GM23338 (cell line): Measurements from ENCODE around the gene GSN. TPM values are rescaled to one million over a fixed set of nuclear protein-coding genes. Genes with fewer than 3 reads are reported as not detected.

ENCODE experiments used
- ATAC-seq: fragments of 200-7000 bp; cut with Tn5 transposase; 3 replicates; pipeline ENCODE4 v1.9.1; 2020
- DNase-seq: peaks from one replicate; pipeline ENCODE4 v3.0.0-alpha.2; 2015; ENCODE audit warnings: low spot score
- H2AFZ ChIP-seq: fragments of 200-600 bp; sonication (generic); 2 replicates; pipeline ENCODE4 v1.8.0; 2016; ENCODE audit warnings: antibody characterized with exemption, mild to moderate bottlenecking, moderate library complexity
- H3F3A ChIP-seq: fragments of 200-600 bp; sonication (generic); replicated peaks from 2 replicates; pipeline ENCODE4 v1.8.0; 2017; ENCODE audit warnings: antibody characterized with exemption, mixed run types, low read depth
- H3K27ac ChIP-seq: fragments of 200-600 bp; sonication (generic); 2 replicates; pipeline ENCODE4 v1.6.1; 2016; ENCODE audit warnings: low read depth
- H3K27me3 ChIP-seq: fragments of 200-600 bp; sonication (generic); 2 replicates; pipeline ENCODE4 v1.8.0; 2016; ENCODE audit warnings: mild to moderate bottlenecking, mixed run types, moderate library complexity; ENCODE audit not compliant: insufficient read depth
- H3K36me3 ChIP-seq: fragments of 200-600 bp; sonication (generic); 2 replicates; pipeline ENCODE4 v1.8.0; 2016; ENCODE audit warnings: mild to moderate bottlenecking; ENCODE audit not compliant: insufficient read depth
- H3K4me1 ChIP-seq: fragments of 200-600 bp; sonication (generic); 2 replicates; pipeline ENCODE4 v1.8.0; 2016; ENCODE audit warnings: mild to moderate bottlenecking, moderate library complexity; ENCODE audit not compliant: insufficient read depth
- H3K4me2 ChIP-seq: fragments of 200-600 bp; sonication (generic); 2 replicates; pipeline ENCODE4 v1.7.1; 2017; ENCODE audit warnings: mixed run types
- H3K4me3 ChIP-seq: fragments of 200-600 bp; sonication (generic); 2 replicates; pipeline ENCODE4 v1.6.1; 2016; ENCODE audit warnings: mixed run types
- H3K79me2 ChIP-seq: fragments of 200-600 bp; sonication (generic); replicated peaks from 2 replicates; pipeline ENCODE4 v1.8.0; 2017; ENCODE audit warnings: mild to moderate bottlenecking; ENCODE audit not compliant: insufficient read depth
- H3K9me2 ChIP-seq: fragments of 200-600 bp; sonication (generic); 2 replicates; pipeline ENCODE4 v1.8.0; 2017; ENCODE audit not compliant: insufficient read depth
- H4K20me1 ChIP-seq: fragments of 200-600 bp; sonication (generic); replicated peaks from 2 replicates; pipeline ENCODE4 v1.8.0; 2017; ENCODE audit warnings: mild to moderate bottlenecking; ENCODE audit not compliant: insufficient read depth
- H3K27ac Mint-ChIP-seq: 2 replicates; pipeline ENCODE4 v1.8.0; 2020; ENCODE audit warnings: inconsistent platforms, mild to moderate bottlenecking, moderate library complexity, mixed read lengths
- H3K27me3 Mint-ChIP-seq: 3 replicates; pipeline ENCODE4 v1.8.0; 2022; ENCODE audit warnings: low read depth, mild to moderate bottlenecking, moderate library complexity, mixed read lengths, inconsistent platforms; ENCODE audit not compliant: insufficient read depth, poor library complexity
- H3K36me3 Mint-ChIP-seq: 3 replicates; pipeline ENCODE4 v1.8.0; 2021; ENCODE audit warnings: low read depth, mild to moderate bottlenecking, inconsistent platforms, moderate library complexity, mixed read lengths
- H3K4me1 Mint-ChIP-seq: 3 replicates; pipeline ENCODE4 v1.8.0; 2020; ENCODE audit warnings: mild to moderate bottlenecking, inconsistent platforms, mixed read lengths
- H3K4me3 Mint-ChIP-seq: 3 replicates; pipeline ENCODE4 v1.8.0; 2021; ENCODE audit warnings: moderate library complexity, mild to moderate bottlenecking, inconsistent platforms, mixed read lengths
- H3K9me3 Mint-ChIP-seq: 3 replicates; pipeline ENCODE4 v1.8.0; 2020; ENCODE audit warnings: moderate library complexity, mild to moderate bottlenecking, inconsistent platforms, mixed read lengths
- CREB1 ChIP-seq: fragments of 250-450 bp; sonication (Bioruptor Pico); IDR thresholded peaks from 2 replicates; pipeline ENCODE4 v1.5.0; 2020; ENCODE audit warnings: low read depth, mild to moderate bottlenecking, moderate library complexity
- EZH2 ChIP-seq: fragments of 200-600 bp; sonication (generic); IDR thresholded peaks from one replicate; pipeline ENCODE4 v1.8.0; 2017; ENCODE audit warnings: antibody characterized with exemption, mild to moderate bottlenecking, low read depth; ENCODE audit not compliant: unreplicated experiment
- EZH2phosphoT487 ChIP-seq: fragments of 200-600 bp; sonication (generic); IDR thresholded peaks from one replicate; pipeline ENCODE4 v1.8.1; 2018; ENCODE audit warnings: antibody characterized with exemption; ENCODE audit not compliant: unreplicated experiment
- JUNB ChIP-seq: IDR thresholded peaks from one replicate; pipeline ENCODE4 v1.6.1; 2016; ENCODE audit warnings: antibody characterized with exemption; ENCODE audit not compliant: unreplicated experiment
- NANOG ChIP-seq: IDR thresholded peaks from 2 replicates; pipeline ENCODE4 v1.6.1; 2016; ENCODE audit warnings: antibody characterized with exemption, borderline replicate concordance
- POLR2AphosphoS5 ChIP-seq: IDR thresholded peaks from 2 replicates; pipeline ENCODE4 v1.6.1; 2016; ENCODE audit warnings: antibody characterized with exemption, low read depth
- STAT1 ChIP-seq: IDR thresholded peaks from one replicate; pipeline ENCODE4 v1.6.1; 2016; ENCODE audit warnings: antibody characterized with exemption; ENCODE audit not compliant: unreplicated experiment
- ZNF114 ChIP-seq: fragments of 250-450 bp; sonication (Bioruptor Pico); IDR thresholded peaks from 2 replicates; pipeline ENCODE4 v1.5.0; 2020; ENCODE audit warnings: mild to moderate bottlenecking, moderate library complexity
- ZNF331 ChIP-seq: fragments of 250-450 bp; sonication (Bioruptor Pico); IDR thresholded peaks from 2 replicates; pipeline ENCODE4 v1.5.0; 2020; ENCODE audit warnings: low read depth, mild to moderate bottlenecking, moderate library complexity
- polyA plus RNA-seq: library from polyadenylated mRNA; unstranded; fragments of >200 nt; fragmentation: Nextera tagmentation; extraction: Ambion mirVana; gene quantifications from 2 replicates; pipeline ENCODE4 v1.2.1, GENCODE V29; 2016
- total RNA-seq: library from RNA; depleted of rRNA; stranded (reverse); fragments of >200 nt; shearing (Covaris generic); gene quantifications from 2 replicates; pipeline ENCODE4 v1.2.3, GENCODE V29; 2014
- TF ChIP-seq, protein P1 (sequence below): IDR thresholded peaks from 2 replicates; pipeline ENCODE4 v1.6.1; 2016; ENCODE audit warnings: antibody characterized with exemption
- TF ChIP-seq, protein P2 (sequence below), 2 experiments: fragments of 200-600 bp in 1 of 2; sonication (generic) in 1 of 2; conservative IDR thresholded peaks; 2 replicates each; pipeline versions ENCODE4 v1.5.1 to v1.6.1; 2016 to 2017; ENCODE audit warnings: antibody characterized with exemption in 2 of 2, low read depth in 2 of 2, mild to moderate bottlenecking in 2 of 2, moderate library complexity in 1 of 2
- TF ChIP-seq, protein P3 (sequence below): IDR thresholded peaks from one replicate; pipeline ENCODE4 v1.6.1; 2018; ENCODE audit warnings: antibody characterized with exemption; ENCODE audit not compliant: unreplicated experiment
- TF ChIP-seq, protein P4 (sequence below): fragments of 250-450 bp; sonication (Bioruptor Pico); IDR thresholded peaks from 2 replicates; pipeline ENCODE4 v1.5.0; 2020; ENCODE audit warnings: mild to moderate bottlenecking, moderate library complexity

GSN gene
- total and polyA plus RNA-seq, 2 experiments from 2014 or later, result 30.2 to 85.7 TPM

DNA sequence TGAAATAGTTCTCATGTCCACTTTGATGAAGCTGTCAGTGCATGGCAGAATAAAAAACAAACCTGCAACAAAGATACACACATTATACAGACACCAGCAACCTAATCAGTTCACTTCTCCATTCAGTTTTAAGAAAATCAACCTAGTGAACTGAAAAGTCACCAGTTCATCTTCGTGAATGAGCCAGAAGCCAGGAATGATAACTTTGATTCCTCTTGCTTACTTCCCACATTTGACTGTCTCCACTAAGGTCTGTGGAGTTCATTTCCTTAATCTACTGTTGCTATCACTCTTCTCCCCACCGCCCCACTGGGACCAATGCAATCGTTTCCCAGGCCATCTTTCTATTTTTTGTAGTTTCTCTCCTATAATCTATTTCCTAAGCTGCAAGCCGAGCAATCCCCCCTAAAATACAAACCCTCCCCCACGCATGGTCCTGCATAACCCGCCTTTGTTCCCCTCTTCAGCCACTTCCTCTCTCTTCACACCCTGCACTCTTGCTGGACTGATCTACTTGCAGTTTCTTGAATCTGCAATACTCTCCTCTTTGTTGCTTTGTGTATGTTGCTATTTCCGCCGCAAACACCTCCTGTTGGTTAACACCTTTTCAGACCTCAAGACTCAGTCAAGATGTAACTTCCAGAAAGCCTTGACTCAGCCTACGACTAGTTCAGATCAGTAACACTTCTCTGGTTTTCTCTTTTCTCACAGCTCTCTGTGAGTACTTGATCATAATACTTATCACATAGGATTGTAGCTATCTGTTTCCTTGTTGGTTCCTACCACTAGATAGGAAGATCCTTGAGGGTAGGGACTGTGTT, 85.5 kb downstream of the GSN start:
- H3K4me1 Mint-ChIP-seq, result peaks cover 13% of the 10 kb centered on the region
- H3K27ac Mint-ChIP-seq, result peak overlapping the region; percentile 23; the same call in 1 of the 2 replicates
- Histone ChIP-seq H2AFZ (no peak overlapping the region), H3K4me2 (peak overlapping the region; percentile 50; the same call in 1 of the 2 replicates), H3K27me3 (no peaks in the 10 kb centered on the region), H4K20me1 (no peaks in the 10 kb centered on the region; the same call in 1 of the 2 replicates), H3K27ac (peak overlapping the region; percentile 16; the same call in 1 of the 2 replicates), H3K4me3 (no peak overlapping the region), H3K9me2 (no peaks in the 10 kb centered on the region), H3F3A (no peaks in the 10 kb centered on the region), H3K36me3 (no peaks in the 10 kb centered on the region; the same call in 1 of the 2 replicates), H3K4me1 (peaks cover 15% of the 10 kb centered on the region), H3K79me2 (no peaks in the 10 kb centered on the region)
- no peaks in the 10 kb centered on the region for H3K27me3 Mint-ChIP-seq
- H3K36me3 Mint-ChIP-seq, result no peaks in the 10 kb centered on the region
- no peaks in the 10 kb centered on the region for H3K9me3 Mint-ChIP-seq
- TF ChIP-seq, protein P1, sequence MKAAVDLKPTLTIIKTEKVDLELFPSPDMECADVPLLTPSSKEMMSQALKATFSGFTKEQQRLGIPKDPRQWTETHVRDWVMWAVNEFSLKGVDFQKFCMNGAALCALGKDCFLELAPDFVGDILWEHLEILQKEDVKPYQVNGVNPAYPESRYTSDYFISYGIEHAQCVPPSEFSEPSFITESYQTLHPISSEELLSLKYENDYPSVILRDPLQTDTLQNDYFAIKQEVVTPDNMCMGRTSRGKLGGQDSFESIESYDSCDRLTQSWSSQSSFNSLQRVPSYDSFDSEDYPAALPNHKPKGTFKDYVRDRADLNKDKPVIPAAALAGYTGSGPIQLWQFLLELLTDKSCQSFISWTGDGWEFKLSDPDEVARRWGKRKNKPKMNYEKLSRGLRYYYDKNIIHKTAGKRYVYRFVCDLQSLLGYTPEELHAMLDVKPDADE, result no peak
- TF ChIP-seq, protein P2, sequence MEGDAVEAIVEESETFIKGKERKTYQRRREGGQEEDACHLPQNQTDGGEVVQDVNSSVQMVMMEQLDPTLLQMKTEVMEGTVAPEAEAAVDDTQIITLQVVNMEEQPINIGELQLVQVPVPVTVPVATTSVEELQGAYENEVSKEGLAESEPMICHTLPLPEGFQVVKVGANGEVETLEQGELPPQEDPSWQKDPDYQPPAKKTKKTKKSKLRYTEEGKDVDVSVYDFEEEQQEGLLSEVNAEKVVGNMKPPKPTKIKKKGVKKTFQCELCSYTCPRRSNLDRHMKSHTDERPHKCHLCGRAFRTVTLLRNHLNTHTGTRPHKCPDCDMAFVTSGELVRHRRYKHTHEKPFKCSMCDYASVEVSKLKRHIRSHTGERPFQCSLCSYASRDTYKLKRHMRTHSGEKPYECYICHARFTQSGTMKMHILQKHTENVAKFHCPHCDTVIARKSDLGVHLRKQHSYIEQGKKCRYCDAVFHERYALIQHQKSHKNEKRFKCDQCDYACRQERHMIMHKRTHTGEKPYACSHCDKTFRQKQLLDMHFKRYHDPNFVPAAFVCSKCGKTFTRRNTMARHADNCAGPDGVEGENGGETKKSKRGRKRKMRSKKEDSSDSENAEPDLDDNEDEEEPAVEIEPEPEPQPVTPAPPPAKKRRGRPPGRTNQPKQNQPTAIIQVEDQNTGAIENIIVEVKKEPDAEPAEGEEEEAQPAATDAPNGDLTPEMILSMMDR (conservative IDR thresholded peaks at IDR 0.05; ENCODE audit: low read depth in 2 of 2), result no peak
- TF ChIP-seq CREB1, result no peak
- no peak for TF ChIP-seq EZH2phosphoT487
- TF ChIP-seq, protein P3, sequence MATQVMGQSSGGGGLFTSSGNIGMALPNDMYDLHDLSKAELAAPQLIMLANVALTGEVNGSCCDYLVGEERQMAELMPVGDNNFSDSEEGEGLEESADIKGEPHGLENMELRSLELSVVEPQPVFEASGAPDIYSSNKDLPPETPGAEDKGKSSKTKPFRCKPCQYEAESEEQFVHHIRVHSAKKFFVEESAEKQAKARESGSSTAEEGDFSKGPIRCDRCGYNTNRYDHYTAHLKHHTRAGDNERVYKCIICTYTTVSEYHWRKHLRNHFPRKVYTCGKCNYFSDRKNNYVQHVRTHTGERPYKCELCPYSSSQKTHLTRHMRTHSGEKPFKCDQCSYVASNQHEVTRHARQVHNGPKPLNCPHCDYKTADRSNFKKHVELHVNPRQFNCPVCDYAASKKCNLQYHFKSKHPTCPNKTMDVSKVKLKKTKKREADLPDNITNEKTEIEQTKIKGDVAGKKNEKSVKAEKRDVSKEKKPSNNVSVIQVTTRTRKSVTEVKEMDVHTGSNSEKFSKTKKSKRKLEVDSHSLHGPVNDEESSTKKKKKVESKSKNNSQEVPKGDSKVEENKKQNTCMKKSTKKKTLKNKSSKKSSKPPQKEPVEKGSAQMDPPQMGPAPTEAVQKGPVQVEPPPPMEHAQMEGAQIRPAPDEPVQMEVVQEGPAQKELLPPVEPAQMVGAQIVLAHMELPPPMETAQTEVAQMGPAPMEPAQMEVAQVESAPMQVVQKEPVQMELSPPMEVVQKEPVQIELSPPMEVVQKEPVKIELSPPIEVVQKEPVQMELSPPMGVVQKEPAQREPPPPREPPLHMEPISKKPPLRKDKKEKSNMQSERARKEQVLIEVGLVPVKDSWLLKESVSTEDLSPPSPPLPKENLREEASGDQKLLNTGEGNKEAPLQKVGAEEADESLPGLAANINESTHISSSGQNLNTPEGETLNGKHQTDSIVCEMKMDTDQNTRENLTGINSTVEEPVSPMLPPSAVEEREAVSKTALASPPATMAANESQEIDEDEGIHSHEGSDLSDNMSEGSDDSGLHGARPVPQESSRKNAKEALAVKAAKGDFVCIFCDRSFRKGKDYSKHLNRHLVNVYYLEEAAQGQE, result no peak
- TF ChIP-seq, protein P4, sequence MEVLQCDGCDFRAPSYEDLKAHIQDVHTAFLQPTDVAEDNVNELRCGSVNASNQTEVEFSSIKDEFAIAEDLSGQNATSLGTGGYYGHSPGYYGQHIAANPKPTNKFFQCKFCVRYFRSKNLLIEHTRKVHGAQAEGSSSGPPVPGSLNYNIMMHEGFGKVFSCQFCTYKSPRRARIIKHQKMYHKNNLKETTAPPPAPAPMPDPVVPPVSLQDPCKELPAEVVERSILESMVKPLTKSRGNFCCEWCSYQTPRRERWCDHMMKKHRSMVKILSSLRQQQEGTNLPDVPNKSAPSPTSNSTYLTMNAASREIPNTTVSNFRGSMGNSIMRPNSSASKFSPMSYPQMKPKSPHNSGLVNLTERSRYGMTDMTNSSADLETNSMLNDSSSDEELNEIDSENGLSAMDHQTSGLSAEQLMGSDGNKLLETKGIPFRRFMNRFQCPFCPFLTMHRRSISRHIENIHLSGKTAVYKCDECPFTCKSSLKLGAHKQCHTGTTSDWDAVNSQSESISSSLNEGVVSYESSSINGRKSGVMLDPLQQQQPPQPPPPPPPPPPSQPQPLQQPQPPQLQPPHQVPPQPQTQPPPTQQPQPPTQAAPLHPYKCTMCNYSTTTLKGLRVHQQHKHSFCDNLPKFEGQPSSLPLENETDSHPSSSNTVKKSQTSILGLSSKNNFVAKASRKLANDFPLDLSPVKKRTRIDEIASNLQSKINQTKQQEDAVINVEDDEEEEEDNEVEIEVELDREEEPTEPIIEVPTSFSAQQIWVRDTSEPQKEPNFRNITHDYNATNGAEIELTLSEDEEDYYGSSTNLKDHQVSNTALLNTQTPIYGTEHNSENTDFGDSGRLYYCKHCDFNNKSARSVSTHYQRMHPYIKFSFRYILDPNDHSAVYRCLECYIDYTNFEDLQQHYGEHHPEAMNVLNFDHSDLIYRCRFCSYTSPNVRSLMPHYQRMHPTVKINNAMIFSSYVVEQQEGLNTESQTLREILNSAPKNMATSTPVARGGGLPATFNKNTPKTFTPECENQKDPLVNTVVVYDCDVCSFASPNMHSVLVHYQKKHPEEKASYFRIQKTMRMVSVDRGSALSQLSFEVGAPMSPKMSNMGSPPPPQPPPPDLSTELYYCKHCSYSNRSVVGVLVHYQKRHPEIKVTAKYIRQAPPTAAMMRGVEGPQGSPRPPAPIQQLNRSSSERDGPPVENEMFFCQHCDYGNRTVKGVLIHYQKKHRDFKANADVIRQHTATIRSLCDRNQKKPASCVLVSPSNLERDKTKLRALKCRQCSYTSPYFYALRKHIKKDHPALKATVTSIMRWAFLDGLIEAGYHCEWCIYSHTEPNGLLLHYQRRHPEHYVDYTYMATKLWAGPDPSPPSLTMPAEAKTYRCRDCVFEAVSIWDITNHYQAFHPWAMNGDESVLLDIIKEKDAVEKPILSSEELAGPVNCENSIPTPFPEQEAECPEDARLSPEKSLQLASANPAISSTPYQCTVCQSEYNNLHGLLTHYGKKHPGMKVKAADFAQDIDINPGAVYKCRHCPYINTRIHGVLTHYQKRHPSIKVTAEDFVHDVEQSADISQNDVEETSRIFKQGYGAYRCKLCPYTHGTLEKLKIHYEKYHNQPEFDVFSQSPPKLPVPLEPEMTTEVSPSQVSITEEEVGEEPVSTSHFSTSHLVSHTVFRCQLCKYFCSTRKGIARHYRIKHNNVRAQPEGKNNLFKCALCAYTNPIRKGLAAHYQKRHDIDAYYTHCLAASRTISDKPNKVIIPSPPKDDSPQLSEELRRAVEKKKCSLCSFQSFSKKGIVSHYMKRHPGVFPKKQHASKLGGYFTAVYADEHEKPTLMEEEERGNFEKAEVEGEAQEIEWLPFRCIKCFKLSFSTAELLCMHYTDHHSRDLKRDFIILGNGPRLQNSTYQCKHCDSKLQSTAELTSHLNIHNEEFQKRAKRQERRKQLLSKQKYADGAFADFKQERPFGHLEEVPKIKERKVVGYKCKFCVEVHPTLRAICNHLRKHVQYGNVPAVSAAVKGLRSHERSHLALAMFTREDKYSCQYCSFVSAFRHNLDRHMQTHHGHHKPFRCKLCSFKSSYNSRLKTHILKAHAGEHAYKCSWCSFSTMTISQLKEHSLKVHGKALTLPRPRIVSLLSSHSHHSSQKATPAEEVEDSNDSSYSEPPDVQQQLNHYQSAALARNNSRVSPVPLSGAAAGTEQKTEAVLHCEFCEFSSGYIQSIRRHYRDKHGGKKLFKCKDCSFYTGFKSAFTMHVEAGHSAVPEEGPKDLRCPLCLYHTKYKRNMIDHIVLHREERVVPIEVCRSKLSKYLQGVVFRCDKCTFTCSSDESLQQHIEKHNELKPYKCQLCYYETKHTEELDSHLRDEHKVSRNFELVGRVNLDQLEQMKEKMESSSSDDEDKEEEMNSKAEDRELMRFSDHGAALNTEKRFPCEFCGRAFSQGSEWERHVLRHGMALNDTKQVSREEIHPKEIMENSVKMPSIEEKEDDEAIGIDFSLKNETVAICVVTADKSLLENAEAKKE, result no peak
- TF ChIP-seq POLR2AphosphoS5, result no peak
- TF ChIP-seq EZH2, result no peak
- no peak for TF ChIP-seq ZNF114
- no peak for TF ChIP-seq JUNB
- no peak for TF ChIP-seq NANOG
- TF ChIP-seq ZNF331 (CRISPR knock-in tag), result no peak
- no peak for TF ChIP-seq STAT1
- H3K4me3 Mint-ChIP-seq, result no peak overlapping the region
- no peak for DNase-seq
- no peak; the same call in 2 of the 3 replicates for ATAC-seq
